ENCODE measurements around the gene TBX3. TPM values are rescaled to one million over a fixed set of nuclear protein-coding genes. Genes with fewer than 3 reads are reported as not detected.

The TBX3 gene
- total and polyA plus RNA-seq, 2 donors from 2014 or later: 10.5 to 18.0 TPM

GRCh38 chr12:114673901-114674250 lies 10.1 kb downstream of the TBX3 start:
- no peaks in the 10 kb centered on the region for H3K9me3 ChIP-seq (ENCODE audit: control insufficient read depth in 2 of 3, insufficient read depth in 1 of 3, low read length in 3 of 3)
- no peak for FAIRE-seq
- peak overlapping the region in 1 of 3 donors; percentile 20 for H3K4me3 ChIP-seq (ENCODE audit: low read length in 3 of 3)
- DNase-seq: no peak
- H3K36me3 ChIP-seq (ENCODE audit: control insufficient read depth in 2 of 3, insufficient read depth in 3 of 3, low read length in 3 of 3): peaks cover 0 to 9% (median 2%) of the 10 kb centered on the region in 3 donors
- H3K9ac ChIP-seq (ENCODE audit: low read length in 3 of 3): peak overlapping the region in 1 of 3 donors; percentile 6
- TF ChIP-seq, protein P1, sequence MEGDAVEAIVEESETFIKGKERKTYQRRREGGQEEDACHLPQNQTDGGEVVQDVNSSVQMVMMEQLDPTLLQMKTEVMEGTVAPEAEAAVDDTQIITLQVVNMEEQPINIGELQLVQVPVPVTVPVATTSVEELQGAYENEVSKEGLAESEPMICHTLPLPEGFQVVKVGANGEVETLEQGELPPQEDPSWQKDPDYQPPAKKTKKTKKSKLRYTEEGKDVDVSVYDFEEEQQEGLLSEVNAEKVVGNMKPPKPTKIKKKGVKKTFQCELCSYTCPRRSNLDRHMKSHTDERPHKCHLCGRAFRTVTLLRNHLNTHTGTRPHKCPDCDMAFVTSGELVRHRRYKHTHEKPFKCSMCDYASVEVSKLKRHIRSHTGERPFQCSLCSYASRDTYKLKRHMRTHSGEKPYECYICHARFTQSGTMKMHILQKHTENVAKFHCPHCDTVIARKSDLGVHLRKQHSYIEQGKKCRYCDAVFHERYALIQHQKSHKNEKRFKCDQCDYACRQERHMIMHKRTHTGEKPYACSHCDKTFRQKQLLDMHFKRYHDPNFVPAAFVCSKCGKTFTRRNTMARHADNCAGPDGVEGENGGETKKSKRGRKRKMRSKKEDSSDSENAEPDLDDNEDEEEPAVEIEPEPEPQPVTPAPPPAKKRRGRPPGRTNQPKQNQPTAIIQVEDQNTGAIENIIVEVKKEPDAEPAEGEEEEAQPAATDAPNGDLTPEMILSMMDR (IDR thresholded peaks at IDR 0.05; ENCODE audit: borderline replicate concordance, extremely low read depth, insufficient read depth): no peak
- H3K27ac ChIP-seq (ENCODE audit: low read depth in 2 of 2, low read length in 2 of 2): peak overlapping the region in 1 of 2 donors; percentile 69
- H3K27me3 ChIP-seq (ENCODE audit: control insufficient read depth, insufficient read depth, low read length): peaks cover 4% of the 10 kb centered on the region
- intact Hi-C loops (cut with DNase I): no loop called here
- H3K4me1 ChIP-seq (ENCODE audit: control insufficient read depth in 2 of 3, insufficient read depth in 2 of 3, low read depth in 1 of 3, low read length in 3 of 3): peaks cover 0 to 10% (median 0%) of the 10 kb centered on the region in 3 donors

GRCh38 chr12:114673169-114673833 lies 10.7 kb downstream of the TBX3 start:
- Histone ChIP-seq H3K27ac (ENCODE audit: low read depth in 2 of 2, low read length in 2 of 2) (peak overlapping the region; percentile 33 to 69), H3K9ac (ENCODE audit: low read length in 3 of 3) (peak overlapping the region in 1 of 3 donors; percentile 6), H3K4me3 (ENCODE audit: low read length in 3 of 3) (peak overlapping the region in 2 of 3 donors; percentile 20 to 34), H3K4me1 (ENCODE audit: control insufficient read depth in 2 of 3, insufficient read depth in 2 of 3, low read depth in 1 of 3, low read length in 3 of 3) (peaks cover 0 to 10% (median 0%) of the 10 kb centered on the region in 3 donors), H3K36me3 (ENCODE audit: control insufficient read depth in 2 of 3, insufficient read depth in 3 of 3, low read length in 3 of 3) (peaks cover 0 to 9% (median 2%) of the 10 kb centered on the region in 3 donors), H3K27me3 (ENCODE audit: control insufficient read depth, insufficient read depth, low read length) (peaks cover 4% of the 10 kb centered on the region), H3K9me3 (ENCODE audit: control insufficient read depth in 2 of 3, insufficient read depth in 1 of 3, low read length in 3 of 3) (no peaks in the 10 kb centered on the region)
- DNase-seq: peak; percentile 62 to 93 (median 76)
- intact Hi-C loops (cut with DNase I): no loop called here
- TF ChIP-seq, protein P1 (IDR thresholded peaks at IDR 0.05; ENCODE audit: borderline replicate concordance, extremely low read depth, insufficient read depth): no peak
- no peak for FAIRE-seq

GRCh38 chr12:114672817-114673168 lies 11.2 kb downstream of the TBX3 start:
- Histone ChIP-seq H3K36me3 (ENCODE audit: control insufficient read depth in 2 of 3, insufficient read depth in 3 of 3, low read length in 3 of 3) (peaks cover 0 to 9% (median 2%) of the 10 kb centered on the region in 3 donors), H3K9me3 (ENCODE audit: control insufficient read depth in 2 of 3, insufficient read depth in 1 of 3, low read length in 3 of 3) (no peaks in the 10 kb centered on the region), H3K4me1 (ENCODE audit: control insufficient read depth in 2 of 3, insufficient read depth in 2 of 3, low read depth in 1 of 3, low read length in 3 of 3) (peaks cover 0 to 10% (median 0%) of the 10 kb centered on the region in 3 donors), H3K4me3 (ENCODE audit: low read length in 3 of 3) (peak overlapping the region in 2 of 3 donors; percentile 20 to 34), H3K9ac (ENCODE audit: low read length in 3 of 3) (no peak overlapping the region), H3K27ac (ENCODE audit: low read depth in 2 of 2, low read length in 2 of 2) (peak overlapping the region; percentile 33 to 69), H3K27me3 (ENCODE audit: control insufficient read depth, insufficient read depth, low read length) (peaks cover 4% of the 10 kb centered on the region)
- TF ChIP-seq, protein P1 (IDR thresholded peaks at IDR 0.05; ENCODE audit: borderline replicate concordance, extremely low read depth, insufficient read depth): no peak
- peak in 1 of 5 donors; percentile 34 for DNase-seq
- no peak for FAIRE-seq
- intact Hi-C loops (cut with DNase I): no loop called here
